ENCODE results near the gene ARHGAP24. TPM values are rescaled to one million over a fixed set of nuclear protein-coding genes. Genes with fewer than 3 reads are reported as not detected.

The ARHGAP24 gene
- total and polyA plus RNA-seq, 2 of the 13 experiments (the other 11 are each of a cell fraction or from before 2014, with no cell fraction given) = 0.07 to 0.55 TPM

DNA sequence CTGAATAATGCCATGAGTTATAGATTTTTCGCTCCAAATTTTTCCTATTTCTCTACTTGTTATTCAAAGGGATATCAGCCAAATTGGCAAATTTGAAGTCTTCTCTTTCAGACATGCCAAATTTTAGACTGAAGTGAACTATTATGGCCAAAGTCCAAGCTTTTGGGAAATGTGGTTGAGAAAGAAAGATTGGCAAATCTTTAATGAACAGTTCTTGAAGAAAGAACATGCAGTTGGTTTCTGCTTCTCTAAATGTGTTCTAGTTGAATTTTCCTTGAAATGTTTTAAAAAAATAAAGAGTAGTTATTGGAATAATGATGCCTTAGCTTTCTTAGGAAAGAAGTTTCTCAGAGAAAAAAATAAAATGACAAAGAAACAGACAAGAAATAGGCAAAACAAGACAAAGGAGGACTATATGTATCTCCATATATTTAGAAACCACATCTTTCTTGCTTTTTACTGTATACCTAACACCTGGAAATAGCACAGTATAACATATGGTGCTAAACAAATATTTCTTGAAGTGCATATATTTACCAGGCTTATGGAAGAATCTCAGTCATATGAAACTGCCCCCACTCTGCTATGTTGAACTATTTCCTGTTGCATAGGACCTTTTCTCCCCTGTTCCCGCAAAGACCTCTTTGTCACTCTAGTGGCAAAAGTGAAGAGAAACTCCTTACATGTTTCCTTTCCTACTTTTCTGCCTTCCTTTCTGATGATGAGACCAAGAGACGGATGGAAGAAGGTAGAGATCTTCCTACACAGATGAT is 250.0 kb downstream of the ARHGAP24 start:
- no TSS peak for BruUV-seq (replicated peaks)
- ATAC-seq (no peak), DNase-seq (ENCODE audit: low spot score) (no peak), FAIRE-seq (no peak)
- Histone ChIP-seq H3K79me2 (ENCODE audit: insufficient read depth, low read length) (no peaks in the 10 kb centered on the region), H3K36me3 (replicated peaks in 1 of 2; ENCODE audit: control insufficient read depth in 1 of 2, insufficient read depth in 2 of 2, low read length in 2 of 2) (no peaks in the 10 kb centered on the region), H3K4me1 (ENCODE audit: insufficient read depth, low read length) (no peaks in the 10 kb centered on the region), H2AFZ (ENCODE audit: low read length) (no peak overlapping the region), H3K27me3 (ENCODE audit: control insufficient read depth in 1 of 2, insufficient read depth in 2 of 2, low read length in 2 of 2) (no peaks in the 10 kb centered on the region), H4K20me1 (ENCODE audit: insufficient read depth, low read length) (no peaks in the 10 kb centered on the region), H3K27ac (ENCODE audit: extremely low read length, insufficient read depth, low read length) (no peak overlapping the region), H3K9me3 (ENCODE audit: low read length) (no peaks in the 10 kb centered on the region), H3K4me2 (ENCODE audit: low read depth, low read length) (no peak overlapping the region), H3K9ac (ENCODE audit: insufficient read depth, low read depth, low read length) (no peak overlapping the region), H3K4me3 (replicated peaks in 1 of 3; ENCODE audit: insufficient read depth in 1 of 3, low read depth in 2 of 3, low read length in 3 of 3) (no peak overlapping the region)
- CTCF ChIA-PET (ENCODE audit: low intra/inter-chr PET ratio, low total read pairs) = no interaction called here
- 53% methylated on average over 3 of the region's 3 CpGs for WGBS (ENCODE audit: low lambda C conversion rate)
- intact Hi-C loops (cut with micrococcal nuclease; ENCODE audit: unreplicated experiment) = no loop called here
- POLR2A ChIA-PET = no interaction called here
- TF ChIP-seq ZNF577 (CRISPR knock-in tag; IDR thresholded peaks at IDR 0.05; ENCODE audit: borderline replicate concordance, low read depth) (no peak), ZNF124 (CRISPR knock-in tag; IDR thresholded peaks at IDR 0.05) (no peak), FOXM1 (CRISPR knock-in tag; IDR thresholded peaks at IDR 0.05) (no peak), NAIF1 (CRISPR knock-in tag; IDR thresholded peaks at IDR 0.05; ENCODE audit: borderline replicate concordance) (no peak)
- TF ChIP-seq, protein P1, sequence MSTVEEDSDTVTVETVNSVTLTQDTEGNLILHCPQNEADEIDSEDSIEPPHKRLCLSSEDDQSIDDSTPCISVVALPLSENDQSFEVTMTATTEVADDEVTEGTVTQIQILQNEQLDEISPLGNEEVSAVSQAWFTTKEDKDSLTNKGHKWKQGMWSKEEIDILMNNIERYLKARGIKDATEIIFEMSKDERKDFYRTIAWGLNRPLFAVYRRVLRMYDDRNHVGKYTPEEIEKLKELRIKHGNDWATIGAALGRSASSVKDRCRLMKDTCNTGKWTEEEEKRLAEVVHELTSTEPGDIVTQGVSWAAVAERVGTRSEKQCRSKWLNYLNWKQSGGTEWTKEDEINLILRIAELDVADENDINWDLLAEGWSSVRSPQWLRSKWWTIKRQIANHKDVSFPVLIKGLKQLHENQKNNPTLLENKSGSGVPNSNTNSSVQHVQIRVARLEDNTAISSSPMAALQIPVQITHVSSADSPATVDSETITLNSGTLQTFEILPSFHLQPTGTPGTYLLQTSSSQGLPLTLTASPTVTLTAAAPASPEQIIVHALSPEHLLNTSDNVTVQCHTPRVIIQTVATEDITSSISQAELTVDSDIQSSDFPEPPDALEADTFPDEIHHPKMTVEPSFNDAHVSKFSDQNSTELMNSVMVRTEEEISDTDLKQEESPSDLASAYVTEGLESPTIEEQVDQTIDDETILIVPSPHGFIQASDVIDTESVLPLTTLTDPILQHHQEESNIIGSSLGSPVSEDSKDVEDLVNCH (CRISPR knock-in tag; IDR thresholded peaks at IDR 0.05) = no peak
- TF ChIP-seq, protein P2, sequence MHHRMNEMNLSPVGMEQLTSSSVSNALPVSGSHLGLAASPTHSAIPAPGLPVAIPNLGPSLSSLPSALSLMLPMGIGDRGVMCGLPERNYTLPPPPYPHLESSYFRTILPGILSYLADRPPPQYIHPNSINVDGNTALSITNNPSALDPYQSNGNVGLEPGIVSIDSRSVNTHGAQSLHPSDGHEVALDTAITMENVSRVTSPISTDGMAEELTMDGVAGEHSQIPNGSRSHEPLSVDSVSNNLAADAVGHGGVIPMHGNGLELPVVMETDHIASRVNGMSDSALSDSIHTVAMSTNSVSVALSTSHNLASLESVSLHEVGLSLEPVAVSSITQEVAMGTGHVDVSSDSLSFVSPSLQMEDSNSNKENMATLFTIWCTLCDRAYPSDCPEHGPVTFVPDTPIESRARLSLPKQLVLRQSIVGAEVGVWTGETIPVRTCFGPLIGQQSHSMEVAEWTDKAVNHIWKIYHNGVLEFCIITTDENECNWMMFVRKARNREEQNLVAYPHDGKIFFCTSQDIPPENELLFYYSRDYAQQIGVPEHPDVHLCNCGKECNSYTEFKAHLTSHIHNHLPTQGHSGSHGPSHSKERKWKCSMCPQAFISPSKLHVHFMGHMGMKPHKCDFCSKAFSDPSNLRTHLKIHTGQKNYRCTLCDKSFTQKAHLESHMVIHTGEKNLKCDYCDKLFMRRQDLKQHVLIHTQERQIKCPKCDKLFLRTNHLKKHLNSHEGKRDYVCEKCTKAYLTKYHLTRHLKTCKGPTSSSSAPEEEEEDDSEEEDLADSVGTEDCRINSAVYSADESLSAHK (CRISPR knock-in tag; IDR thresholded peaks at IDR 0.05; ENCODE audit: borderline replicate concordance) = no peak
- in situ Hi-C loops (cut with HindIII; ENCODE audit: extremely low pct_ligation_motif_present, low pct_unique_long_range_greater_than_20kb) = loop anchor here (25.0 kb wide), 1 partner anchor 588 kb away; no protein-coding TSS in a partner anchor

All from HepG2 (cell line).